Renal cortex interstitium (tissue), 3 donors: ENCODE results near the gene EID2B. TPM values are rescaled to one million over a fixed set of nuclear protein-coding genes. Genes with fewer than 3 reads are reported as not detected.

Experiments used
- polyA plus RNA-seq, 3 donors: library from polyadenylated mRNA; unstranded; fragments of 120-200 nt; gene quantifications; one replicate each; pipeline ENCODE4 v1.2.1, GENCODE V29; 2013; ENCODE audit not compliant: insufficient read length in 3 of 3

The EID2B gene
- polyA plus RNA-seq, 3 donors, result 4.2 to 5.5 (median 4.4) TPM

Other genes starting within 250 kb of the EID2B start
- gene IFNL1, start 236.4 kb downstream of the EID2B start, polyA plus RNA-seq, result not detected
- 1 to 10 TPM in 2 of 3 donors, under 1 TPM in 1; 0.92 to 2.8 (median 2.1) TPM for gene LRFN1, start 212.0 kb downstream of the EID2B start, polyA plus RNA-seq
- 10 to 100 TPM; 16.3 to 32.9 (median 25.0) TPM for gene GMFG, start 196.8 kb downstream of the EID2B start, polyA plus RNA-seq
- 100 to 1,000 TPM in 2 of 3 donors, 10 to 100 TPM in 1; 92.7 to 145 (median 122) TPM for gene SAMD4B, start 190.4 kb downstream of the EID2B start, polyA plus RNA-seq
- 10 to 100 TPM; 67.2 to 70.8 (median 68.1) TPM for gene PAF1, start 141.7 kb downstream of the EID2B start, polyA plus RNA-seq
- gene MED29, start 141.5 kb downstream of the EID2B start, polyA plus RNA-seq, result 10 to 100 TPM; 38.9 to 46.7 (median 44.8) TPM
- gene ZFP36, start 126.0 kb downstream of the EID2B start, polyA plus RNA-seq, result 10 to 100 TPM; 29.0 to 60.1 (median 58.5) TPM
- gene PLEKHG2, start 120.2 kb downstream of the EID2B start, polyA plus RNA-seq, result 100 to 1,000 TPM in 1 of 3 donors, 10 to 100 TPM in 2; 73.7 to 118 (median 96.8) TPM
- 1,000 to 10,000 TPM; 1,189 to 1,428 (median 1,311) TPM for gene RPS16, start 96.9 kb downstream of the EID2B start, polyA plus RNA-seq
- 100 to 1,000 TPM; 147 to 151 (median 147) TPM for gene SUPT5H, start 87.3 kb downstream of the EID2B start, polyA plus RNA-seq
- gene TIMM50, start 52.0 kb downstream of the EID2B start, polyA plus RNA-seq, result 10 to 100 TPM; 74.4 to 86.5 (median 77.2) TPM
- under 1 TPM; 0.35 to 0.70 (median 0.62) TPM for gene DLL3, start 33.9 kb downstream of the EID2B start, polyA plus RNA-seq
- gene SELENOV, start 17.7 kb downstream of the EID2B start, polyA plus RNA-seq, result 10 to 100 TPM in 1 of 3 donors, 1 to 10 TPM in 2; 6.8 to 12.1 (median 9.6) TPM
- gene EID2, start 7.3 kb upstream of the EID2B start, polyA plus RNA-seq, result 10 to 100 TPM; 16.1 to 25.0 (median 23.2) TPM
- gene LGALS13, start 69.7 kb upstream of the EID2B start, polyA plus RNA-seq, result not detected
- not detected for gene LGALS16, start 123.1 kb upstream of the EID2B start, polyA plus RNA-seq
- not detected for gene LGALS14, start 171.6 kb upstream of the EID2B start, polyA plus RNA-seq
- gene CLC, start 205.2 kb upstream of the EID2B start, polyA plus RNA-seq, result 1 to 10 TPM; 1.5 to 3.7 (median 2.6) TPM
- not detected for gene LEUTX, start 246.0 kb upstream of the EID2B start, polyA plus RNA-seq